Epidermal melanocyte (primary cell): ENCODE measurements around the gene COL17A1.

Experiments used
- DNase-seq: peaks from one replicate; pipeline ENCODE4 v3.0.0; 2011; ENCODE audit warnings: low spot score; ENCODE audit not compliant: insufficient read length

COL17A1 gene

DNA sequence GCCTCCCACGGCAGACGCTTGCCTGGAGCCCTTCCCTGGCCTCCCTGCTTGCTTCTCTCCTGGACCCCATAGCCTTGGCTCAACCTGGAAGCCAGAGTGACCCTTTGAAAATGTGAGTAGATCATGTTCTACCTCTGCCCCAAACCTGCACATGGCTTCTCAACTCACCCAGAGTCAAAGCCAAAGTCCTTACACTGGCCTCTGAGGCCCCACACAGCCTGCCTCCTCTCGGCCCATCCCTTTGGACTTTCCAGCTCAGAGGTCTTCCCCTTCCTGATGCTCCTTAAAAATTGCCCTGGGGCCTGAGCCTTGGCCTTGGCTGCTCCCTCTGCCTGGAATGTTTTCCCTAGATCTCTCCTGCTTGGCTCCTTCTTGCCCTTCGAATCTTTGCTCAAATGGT is 32.5 kb downstream of the COL17A1 start:
- no peak for DNase-seq

DNA sequence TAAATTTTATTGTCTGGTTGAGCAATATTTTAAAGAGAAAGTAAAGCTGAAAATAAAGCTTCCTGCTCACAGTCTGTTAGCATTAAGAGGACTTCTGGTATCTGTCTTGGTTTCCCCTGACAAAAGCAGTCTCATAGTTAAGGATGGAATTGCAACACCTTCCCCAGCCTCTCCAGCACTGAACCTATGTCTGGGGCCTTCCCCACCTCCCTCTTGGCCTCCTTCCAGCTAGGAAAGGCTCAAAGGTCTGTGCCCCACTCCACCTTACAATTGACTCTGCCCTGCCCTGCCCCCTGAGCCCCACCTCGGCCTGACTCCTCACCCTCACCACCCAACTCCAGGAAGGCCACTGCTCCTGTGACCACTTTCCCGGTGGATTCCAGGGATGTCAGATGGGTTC is 33.2 kb downstream of the COL17A1 start:
- no peak for DNase-seq

DNA sequence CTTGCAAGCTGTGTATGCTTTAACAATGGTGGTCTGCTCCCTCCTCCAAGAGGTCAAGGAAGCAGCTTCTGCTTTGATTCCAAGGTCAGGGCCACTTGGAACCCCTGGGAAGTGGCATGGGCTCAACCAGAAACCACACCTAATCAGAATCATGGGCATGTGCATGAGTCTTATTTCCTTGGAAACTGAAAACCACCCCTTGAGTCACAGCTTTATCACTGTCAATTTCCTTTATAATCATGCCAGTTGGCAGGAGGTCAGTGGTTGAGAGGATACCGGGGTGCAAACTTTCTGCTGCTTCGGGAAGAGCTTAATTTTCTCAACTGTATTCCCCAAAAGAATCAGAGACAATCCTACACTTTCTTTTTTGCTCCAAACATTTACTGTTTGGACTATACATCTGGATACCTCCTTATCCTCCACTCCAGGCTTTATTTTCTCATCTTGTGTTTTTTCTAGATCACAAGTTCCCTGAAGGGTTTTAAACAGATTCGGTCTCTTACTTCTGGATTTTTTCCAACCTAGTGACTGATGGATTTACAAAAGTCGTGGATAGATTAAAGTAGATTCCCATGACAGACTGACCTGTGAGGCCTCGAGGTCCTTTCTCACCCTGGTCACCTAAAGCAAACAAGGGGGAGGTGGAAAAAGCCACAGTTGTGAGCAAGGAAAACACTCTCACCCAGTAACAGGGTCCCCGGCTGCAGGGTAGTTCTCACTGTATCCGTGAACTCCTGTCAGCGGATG is 36.0 kb downstream of the COL17A1 start:
- no peak for DNase-seq

DNA sequence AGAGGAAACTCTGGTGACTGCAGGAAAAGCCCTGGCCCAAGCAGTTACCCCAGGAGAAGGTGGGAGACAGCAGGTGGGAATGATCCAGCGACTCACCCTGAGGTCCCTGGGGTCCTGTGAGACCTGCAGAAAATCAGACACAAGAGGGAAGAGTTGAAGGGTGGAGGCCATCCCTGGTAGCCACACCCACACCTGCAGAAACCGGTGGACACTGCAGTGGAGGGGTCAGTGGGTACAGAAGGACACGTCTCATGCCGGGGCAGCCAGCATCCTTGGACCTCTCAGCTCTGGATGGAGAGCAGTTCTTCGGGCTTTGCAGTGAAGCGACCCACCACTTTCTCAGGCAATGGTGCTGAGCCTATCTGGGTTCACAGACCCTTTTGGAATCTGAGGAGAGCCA is 39.0 kb downstream of the COL17A1 start:
- no peak for DNase-seq

DNA sequence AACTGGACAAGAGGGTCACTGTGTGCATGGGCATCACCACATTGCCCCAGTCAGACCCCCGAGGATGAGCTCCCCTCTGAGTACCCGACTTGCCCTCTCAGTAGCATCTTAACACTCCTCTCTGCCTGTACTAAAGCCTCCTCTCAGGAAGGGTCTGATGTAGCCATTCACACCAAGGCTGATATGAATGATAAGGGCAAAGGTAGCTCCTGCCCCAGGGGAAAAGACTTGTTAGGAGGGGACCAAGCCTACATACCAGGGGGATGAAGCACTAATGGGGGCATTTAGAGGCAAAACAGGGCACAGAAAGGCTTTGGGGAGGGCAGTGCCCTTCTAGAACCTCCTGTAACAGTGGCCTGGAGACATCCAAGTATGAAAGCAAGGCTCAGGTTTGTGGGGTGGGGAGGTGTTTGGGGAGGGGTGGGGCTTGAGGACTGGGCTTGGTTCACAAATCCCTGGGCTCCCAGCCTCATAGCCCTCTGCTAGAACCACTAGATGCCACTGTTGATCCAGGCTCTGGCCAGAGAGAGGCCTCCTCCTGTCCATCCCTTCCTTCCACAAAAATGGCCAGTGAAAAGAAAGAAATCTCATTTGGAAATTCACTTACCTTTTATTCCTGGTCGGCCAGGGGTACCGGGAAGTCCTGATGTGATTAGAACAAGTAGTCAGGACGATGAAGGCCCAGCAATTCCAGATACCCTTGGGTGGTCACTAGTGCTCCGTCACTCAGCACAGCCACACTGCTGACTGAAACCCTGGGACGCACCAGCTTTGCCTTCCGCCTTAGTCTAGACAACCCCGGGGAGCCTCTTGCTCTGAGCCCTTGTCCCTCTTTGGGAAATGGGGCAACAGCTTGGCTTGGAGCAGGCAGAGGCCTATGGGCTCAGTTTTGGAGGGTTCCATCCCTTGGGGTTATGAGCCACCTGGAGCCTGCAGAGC is 40.3 kb downstream of the COL17A1 start:
- peak; percentile 64 for DNase-seq

DNA sequence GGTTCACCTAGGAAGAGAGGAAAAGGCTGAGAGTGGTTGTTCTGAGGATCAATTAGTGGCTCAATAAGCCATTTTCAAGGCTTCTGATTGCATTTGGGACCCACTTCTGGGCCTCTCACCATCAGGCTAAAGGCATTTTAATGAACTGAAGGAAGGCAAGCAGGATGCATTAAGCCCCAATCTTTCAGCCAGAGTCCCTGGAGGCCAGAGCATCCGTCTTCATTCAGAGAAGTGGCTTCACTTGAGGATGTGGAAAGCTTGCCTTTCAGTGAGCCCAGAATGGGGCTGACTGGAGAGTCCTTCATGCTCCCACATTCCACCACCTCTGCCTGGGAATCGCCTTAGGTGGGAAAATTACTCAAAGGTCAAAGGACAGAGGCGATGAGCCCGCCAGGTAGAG is 41.8 kb downstream of the COL17A1 start:
- no peak for DNase-seq

DNA sequence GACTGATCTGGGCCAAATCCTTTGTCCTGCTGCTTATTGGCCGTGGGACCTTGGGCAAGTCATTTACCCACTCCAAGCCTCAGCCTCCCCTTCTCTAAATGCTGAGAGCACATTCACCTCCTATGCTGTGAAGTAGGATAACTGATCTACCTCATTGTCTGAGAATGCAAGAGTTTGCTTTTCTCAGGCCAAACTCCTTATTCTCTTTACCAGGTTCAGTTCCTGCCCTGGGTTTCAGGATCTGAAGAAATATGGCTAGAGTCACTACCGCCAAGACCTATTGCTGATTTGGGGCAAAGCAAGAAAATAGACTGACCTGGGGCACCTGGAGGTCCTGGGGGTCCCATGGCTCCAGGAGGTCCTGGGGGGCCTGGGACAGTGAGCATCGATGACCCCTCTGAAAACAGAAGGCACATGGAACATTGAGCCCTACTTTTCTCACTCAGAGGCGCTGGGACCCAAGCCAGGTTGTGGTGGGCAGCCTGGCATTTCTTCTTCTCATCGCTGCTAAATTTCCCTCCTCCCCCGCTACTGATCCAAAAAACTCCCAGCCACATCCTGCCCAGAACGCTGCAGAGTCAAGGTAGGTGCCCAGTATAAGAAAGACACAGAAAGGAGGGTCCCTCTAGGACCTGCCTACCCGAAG is 42.4 kb downstream of the COL17A1 start:
- no peak for DNase-seq

DNA sequence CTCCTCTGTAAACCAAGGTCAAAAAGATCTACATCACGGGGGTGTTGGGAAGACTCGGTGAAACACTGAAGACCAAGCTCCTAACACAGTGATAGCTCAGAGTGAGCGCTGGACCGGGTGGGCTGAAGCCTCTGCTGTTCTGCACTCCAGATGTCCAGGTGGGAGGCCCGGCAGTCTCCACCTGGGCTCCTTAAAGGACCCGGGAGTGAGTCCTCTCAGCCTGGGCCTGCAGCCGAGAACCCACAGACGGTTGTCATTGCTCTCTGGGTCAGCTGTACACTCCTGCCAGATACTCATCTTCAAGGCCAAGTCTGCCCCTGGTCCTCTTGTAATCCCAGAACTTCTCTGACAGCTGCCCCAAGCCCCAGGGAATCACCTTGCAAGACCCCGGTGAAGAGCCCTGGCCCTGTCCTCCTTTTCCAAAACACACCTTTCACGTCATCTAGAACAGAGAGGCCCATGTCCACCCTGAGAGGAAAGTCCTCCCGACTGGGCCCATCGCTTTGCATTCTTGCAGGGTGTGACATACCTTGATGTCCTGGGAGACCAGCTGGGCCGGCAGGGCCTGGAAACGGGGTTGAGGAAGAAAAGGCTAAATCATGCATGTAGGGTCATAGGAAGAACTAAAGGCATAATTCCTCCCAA is 43.7 kb downstream of the COL17A1 start:
- DNase-seq, result no peak

DNA sequence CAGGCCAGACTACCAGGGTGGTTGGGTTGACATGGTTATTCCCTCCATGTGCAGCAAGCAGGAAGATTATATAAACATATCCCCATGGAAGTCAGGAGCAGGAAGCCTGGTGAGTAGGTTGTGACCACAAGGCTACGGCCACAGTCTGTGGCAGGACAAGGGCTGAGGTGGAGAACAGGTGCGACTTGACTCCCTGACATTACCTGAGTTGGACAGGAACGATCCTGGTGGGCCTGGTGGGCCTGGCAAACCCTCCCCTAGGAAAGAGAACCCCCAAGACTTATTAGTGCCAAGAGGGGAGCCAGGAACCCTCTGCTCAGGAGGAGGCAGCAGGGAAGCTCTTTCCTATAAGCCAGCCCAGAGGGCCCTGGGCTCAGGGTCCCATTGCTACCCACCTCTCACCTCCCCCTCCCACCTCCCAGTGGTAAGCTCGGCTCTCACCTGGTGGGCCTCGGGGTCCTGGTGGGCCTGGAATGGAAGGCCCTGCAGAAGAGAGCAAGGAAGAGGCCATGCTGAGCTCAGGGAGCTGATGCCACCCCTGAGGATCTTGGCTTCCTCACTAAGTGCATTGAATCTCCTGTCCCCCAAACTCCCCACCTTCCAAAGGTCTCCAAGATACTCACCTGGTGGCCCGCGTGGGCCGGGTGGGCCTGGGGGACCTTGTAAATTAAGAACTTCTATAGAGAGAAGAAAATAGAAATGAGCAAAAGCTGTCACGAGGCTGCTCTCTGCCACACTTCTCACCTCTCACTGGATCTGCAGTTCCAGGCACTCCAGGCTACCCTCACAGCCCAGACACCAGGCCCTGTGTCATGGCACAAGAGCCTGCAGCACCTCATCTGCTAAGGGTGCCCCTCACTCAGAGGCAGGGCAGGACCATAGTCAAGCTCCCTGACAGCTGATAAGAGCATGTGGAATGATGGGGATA is 44.6 kb downstream of the COL17A1 start:
- no peak for DNase-seq

DNA sequence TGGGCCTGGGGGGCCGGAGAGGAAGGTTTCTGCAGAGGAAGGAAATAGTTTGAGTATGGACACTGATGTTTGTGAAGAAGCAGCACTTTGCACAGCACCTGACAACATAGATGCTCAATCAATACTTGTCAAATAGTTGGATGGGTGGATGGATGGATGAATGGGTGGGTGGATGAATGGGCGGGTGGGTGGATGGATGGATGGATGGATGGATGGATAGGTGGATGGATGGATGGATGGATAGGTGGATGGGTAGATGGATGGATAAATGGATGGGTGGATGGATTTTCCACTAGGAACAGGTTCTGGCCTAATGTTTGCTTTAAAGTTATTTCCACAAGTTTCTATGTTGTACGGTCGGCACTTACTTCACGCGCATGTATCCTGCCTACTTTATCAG is 45.3 kb downstream of the COL17A1 start:
- DNase-seq, result no peak

DNA sequence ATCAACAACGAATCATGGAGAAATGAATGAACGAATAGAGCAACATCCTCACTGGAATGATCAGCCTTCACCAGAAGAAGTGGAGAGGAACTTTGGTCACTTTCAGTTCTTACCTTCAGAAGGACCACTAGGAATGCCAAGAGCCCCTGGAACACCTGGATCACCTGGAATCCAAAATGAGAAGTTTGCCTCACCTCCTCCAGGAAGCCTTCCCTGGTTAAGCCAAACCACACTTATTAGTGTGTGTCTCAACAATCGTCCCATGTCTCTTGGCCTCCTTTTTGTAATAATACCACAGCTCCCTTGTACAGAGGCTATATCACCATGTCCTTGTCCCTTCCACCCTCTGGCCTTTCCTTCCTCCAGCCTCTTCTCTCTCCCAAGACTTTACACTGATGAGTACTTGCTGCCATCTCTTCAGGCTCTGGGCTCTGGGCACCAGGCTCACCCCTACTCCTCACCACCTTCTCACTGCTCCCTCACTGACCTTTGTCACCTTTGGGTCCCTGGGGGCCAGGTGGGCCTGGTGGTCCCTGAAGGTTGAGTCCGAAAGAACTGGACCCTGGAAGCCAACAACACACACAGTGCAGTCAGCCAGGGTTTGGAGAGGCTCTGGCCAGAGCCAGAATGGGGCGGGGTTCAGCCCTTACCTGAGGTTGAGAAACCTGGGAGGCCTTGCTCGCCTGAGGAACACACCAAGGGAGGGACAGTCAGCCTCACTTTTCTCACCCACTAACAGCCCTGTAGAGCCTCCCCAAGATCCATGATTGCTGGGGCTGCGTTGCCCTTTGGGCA is 46.5 kb downstream of the COL17A1 start:
- DNase-seq, result no peak

DNA sequence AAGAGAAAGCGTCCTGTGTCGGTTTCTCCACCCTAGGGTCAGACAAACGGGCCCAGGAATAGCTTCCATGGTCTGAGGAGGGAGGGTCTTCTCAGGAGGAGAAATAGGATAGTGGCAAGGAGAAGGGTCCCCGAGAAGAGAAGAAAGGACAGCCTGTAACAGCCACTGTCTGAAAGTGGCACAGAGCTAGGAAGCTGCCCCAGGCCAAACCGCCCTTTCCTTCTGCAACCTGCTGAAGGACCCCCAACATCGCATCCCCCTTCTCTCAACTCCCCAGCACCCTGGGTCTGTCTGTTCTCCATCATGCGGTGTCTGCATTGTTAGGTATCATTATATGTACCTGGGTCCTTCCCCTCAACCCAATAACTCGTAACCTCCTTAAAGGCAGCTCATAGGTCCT is 47.1 kb downstream of the COL17A1 start:
- no peak for DNase-seq

DNA sequence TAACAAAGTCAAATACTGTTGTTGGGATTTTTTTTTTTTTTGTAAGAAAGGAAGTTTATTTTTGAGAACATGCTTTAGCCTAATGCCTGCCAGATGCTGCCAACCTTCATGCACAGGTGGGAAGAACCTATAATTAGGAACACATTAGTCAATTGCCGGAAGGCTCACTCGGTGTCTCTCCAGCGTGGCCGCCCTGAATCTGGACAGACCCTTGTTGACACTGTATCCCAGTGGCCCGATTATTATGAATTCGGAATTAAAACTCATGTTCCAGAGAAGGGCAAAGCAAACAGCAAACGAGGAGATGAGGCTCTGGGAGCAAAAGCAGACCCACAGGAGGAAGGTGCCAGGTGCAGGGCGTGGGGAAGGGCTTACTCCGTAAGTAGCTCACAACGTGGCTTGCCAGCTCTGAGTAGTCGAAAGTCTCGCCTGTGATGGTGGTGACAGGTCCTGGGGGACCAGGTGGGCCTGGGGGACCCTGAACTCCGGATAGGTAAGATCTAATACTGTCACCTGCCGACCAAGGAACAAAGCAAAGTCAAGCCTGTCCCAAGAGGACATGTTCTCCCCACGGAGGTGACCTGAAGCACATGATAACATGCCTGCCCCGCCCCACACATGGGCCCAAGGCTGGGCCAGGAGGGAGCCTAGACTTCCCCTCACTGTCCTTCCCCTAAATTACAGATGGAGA is 48.3 kb downstream of the COL17A1 start:
- no peak for DNase-seq

DNA sequence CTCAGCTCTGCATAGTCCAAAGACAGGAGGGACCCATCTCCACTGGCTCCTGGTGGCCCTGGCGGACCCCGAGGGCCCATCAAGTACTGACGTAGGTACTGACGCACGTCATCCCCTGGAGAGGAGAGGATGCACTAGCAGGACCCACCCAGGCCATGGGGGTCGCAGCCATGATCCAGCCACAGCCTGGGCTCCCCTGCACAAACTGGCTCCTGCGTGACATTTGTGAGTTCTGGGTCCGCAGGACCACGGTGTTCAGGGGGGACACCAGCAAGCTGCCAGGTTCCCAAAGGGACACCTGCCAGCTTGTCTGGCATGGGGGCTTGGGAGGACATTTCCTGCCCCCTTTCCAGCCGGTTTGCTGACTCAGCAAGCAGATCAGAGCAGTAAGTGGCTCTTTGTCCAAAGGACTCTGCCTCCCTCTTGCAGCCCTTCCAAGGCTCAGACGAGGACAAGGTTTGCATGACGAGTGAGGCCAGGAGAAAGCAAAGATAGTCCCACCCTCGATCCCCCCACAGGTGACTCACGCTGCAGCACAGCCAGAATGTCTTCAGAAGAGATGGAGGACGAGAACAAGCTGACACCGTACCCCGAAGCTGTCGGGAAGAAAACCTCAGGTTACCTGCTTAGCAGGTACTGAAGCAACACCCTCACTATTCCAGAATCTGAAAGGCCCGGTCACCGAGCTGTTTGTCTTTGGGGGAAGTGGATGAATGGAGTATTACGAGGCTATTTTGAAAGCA is 49.0 kb downstream of the COL17A1 start:
- no peak for DNase-seq

DNA sequence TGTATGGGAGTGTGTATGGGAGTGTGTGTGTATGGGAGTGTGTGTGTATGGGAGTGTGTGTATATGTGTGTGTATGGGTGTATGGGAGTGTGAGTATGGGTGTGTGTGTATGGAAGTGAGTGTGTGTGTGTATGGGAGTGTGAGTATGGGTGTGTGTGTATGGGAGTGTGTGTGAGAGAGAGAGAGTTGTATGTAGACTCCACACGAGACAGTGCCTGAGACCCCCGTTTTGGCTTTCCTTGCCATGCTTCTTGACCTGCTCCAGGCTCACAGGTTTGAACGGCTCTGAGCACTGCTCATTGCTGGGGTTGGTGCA is 49.7 kb downstream of the COL17A1 start:
- no peak for DNase-seq

DNA sequence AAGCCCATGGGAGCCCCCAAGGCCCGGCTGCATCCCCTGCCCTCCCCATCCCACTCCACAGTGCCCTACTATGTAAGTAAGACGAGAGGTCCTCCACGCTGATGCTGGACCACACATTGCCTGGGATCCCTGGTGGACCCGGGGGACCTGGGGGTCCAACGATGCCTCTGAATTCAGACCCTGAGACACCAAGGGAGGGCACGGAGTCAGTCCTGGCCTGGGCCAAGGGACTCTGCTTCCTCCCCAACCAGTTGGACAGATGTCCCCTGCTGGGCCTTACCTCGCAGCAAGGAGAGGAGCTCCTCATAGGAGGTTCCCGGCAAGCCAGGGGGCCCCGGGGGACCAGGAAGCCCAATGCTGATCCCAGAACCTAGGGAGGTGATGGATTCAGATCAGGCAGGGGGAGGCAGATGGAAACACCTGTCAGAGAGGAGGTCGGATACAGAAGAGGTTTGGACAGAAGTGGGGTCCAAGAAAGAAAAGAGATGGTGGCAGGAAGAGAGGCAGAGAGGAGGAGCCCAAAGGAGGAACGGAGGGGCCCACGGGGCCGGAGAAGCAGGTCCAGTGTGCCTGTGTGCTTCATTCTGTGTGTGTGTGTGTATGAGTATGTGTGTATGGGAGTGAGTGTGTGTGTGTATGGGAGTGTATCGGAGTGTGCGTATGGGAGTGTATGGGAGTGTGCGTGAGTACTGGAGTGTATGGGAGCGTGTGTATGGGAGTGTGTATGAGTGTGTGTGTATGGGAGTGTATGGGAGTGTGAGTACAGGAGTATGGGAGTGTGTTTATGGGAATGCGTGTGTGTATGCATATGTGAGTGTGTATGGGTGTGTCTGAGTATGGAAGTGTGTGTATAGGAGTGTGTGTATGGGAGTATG is 50.2 kb downstream of the COL17A1 start:
- no peak for DNase-seq

DNA sequence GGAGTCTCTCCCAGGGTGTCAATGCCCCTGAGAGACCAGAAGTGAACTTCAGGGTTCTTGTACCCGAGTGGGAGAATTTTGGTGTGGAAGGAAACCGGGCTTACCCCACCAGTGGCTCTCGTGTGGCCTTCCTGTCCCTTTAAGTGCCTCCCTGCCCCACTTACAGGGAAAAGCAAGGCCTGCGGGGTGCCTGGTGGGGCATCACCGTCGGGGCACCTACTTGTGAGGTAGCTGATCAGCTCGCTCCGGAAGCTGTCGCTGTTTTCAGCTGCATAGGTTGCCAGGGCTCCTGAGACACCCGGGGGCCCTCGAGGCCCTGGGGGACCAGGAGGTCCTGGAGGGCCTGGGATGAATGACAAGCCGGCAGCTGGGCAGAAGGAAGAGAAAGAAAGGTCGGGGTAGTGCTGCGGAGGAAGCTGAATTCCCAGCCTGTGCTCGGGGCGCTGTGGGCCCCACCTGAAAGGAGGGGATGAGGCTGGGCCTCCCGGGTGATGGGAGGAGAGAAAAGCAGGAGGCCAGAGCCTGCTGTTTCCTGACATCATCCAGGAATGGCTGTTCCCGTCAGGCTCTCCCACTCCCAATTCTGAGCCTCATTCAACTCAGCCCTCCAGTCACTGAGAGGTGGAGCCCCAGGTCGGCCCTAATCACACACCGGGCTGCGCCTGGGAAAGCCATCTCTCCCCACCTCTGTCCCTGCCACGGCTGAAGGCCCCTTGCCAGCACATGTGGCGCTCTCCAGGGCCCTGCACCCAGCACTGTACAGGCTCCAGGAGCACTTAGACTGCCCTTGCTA is 51.1 kb downstream of the COL17A1 start:
- DNase-seq, result no peak
